Endometrium (tissue), 2 donors: ENCODE data around the gene PCBP1.
"Not testable (repeated sequence)": the region's sequence is repeated elsewhere in the genome, so short reads cannot be mapped to it uniquely, and the experiment has no call there.

Experiments
- FAIRE-seq: peaks from 2 replicates; lab custom pipeline; 2012; peaks lifted over from hg19 to GRCh38; lab: Jason Lieb, UNC
- donor health status: control.
- donor health status: control.

PCBP1 gene

GRCh38 chr2:70086838-70087701 is at the start of gene PCBP1:
TSS of gene PCBP1 (plus strand) at chr2:70087477. CDS start at chr2:70087744, 267 bp downstream.
- FAIRE-seq = no peak

GRCh38 chr2:70039366-70039765 is 47.9 kb upstream of the PCBP1 start:
- FAIRE-seq = no peak

GRCh38 chr2:70041663-70042062 is 45.6 kb upstream of the PCBP1 start:
- FAIRE-seq = no peak

GRCh38 chr2:70042246-70042645 is 45.0 kb upstream of the PCBP1 start:
- FAIRE-seq = no peak

GRCh38 chr2:70043252-70043875 is 43.9 kb upstream of the PCBP1 start:
- FAIRE-seq = no peak

GRCh38 chr2:70044290-70045040 is 42.8 kb upstream of the PCBP1 start:
- no peak for FAIRE-seq

GRCh38 chr2:70045405-70045804 is 41.9 kb upstream of the PCBP1 start:
- no peak for FAIRE-seq

- FAIRE-seq = no peak
Measured at GRCh38 chr2:70045932-70046331, 41.3 kb upstream of the PCBP1 start.

GRCh38 chr2:70046534-70046933 is 40.7 kb upstream of the PCBP1 start:
- FAIRE-seq = no peak

- FAIRE-seq = no peak
Measured at GRCh38 chr2:70047451-70047850, 39.8 kb upstream of the PCBP1 start.

GRCh38 chr2:70049255-70049654 is 38.0 kb upstream of the PCBP1 start:
- no peak for FAIRE-seq

GRCh38 chr2:70050631-70051425 is 36.4 kb upstream of the PCBP1 start:
- no peak for FAIRE-seq

- not testable (repeated sequence) for FAIRE-seq
Measured at GRCh38 chr2:70055259-70055658, 32.0 kb upstream of the PCBP1 start.

- no peak for FAIRE-seq
Measured at GRCh38 chr2:70061317-70061716, 26.0 kb upstream of the PCBP1 start.

- FAIRE-seq = no peak
Measured at GRCh38 chr2:70062270-70062669, 25.0 kb upstream of the PCBP1 start.

- no peak for FAIRE-seq
Measured at GRCh38 chr2:70068119-70068518, 19.2 kb upstream of the PCBP1 start.

- no peak for FAIRE-seq
Measured at GRCh38 chr2:70069049-70069448, 18.2 kb upstream of the PCBP1 start.

- peak; percentile 64 for FAIRE-seq
Measured at GRCh38 chr2:70070542-70071268, 16.6 kb upstream of the PCBP1 start.

- no peak for FAIRE-seq
Measured at GRCh38 chr2:70073493-70073892, 13.8 kb upstream of the PCBP1 start.

GRCh38 chr2:70078384-70078783 is 8.9 kb upstream of the PCBP1 start:
- no peak for FAIRE-seq

- no peak for FAIRE-seq
Measured at GRCh38 chr2:70080610-70081200, 6.6 kb upstream of the PCBP1 start.
